Measurements from ENCODE around the gene LMOD1.

The LMOD1 gene

GRCh38 chr1:201894343-201895119 lies 51.8 kb downstream of the LMOD1 start:
- DNase-seq (ENCODE audit: low read depth): no peak
- H3K4me3 ChIP-seq (ENCODE audit: low read depth, low read length): no peak overlapping the region
- TF ChIP-seq, protein P1, sequence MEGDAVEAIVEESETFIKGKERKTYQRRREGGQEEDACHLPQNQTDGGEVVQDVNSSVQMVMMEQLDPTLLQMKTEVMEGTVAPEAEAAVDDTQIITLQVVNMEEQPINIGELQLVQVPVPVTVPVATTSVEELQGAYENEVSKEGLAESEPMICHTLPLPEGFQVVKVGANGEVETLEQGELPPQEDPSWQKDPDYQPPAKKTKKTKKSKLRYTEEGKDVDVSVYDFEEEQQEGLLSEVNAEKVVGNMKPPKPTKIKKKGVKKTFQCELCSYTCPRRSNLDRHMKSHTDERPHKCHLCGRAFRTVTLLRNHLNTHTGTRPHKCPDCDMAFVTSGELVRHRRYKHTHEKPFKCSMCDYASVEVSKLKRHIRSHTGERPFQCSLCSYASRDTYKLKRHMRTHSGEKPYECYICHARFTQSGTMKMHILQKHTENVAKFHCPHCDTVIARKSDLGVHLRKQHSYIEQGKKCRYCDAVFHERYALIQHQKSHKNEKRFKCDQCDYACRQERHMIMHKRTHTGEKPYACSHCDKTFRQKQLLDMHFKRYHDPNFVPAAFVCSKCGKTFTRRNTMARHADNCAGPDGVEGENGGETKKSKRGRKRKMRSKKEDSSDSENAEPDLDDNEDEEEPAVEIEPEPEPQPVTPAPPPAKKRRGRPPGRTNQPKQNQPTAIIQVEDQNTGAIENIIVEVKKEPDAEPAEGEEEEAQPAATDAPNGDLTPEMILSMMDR (IDR thresholded peaks at IDR 0.05; ENCODE audit: low read depth, low read length, missing control alignments): no peak

- DNase-seq (ENCODE audit: low read depth): no peak
- no peak overlapping the region for H3K4me3 ChIP-seq (ENCODE audit: low read depth, low read length)
- TF ChIP-seq, protein P1 (IDR thresholded peaks at IDR 0.05; ENCODE audit: low read depth, low read length, missing control alignments): no peak
Measured at GRCh38 chr1:201893431-201893830, 52.9 kb downstream of the LMOD1 start.

DNA sequence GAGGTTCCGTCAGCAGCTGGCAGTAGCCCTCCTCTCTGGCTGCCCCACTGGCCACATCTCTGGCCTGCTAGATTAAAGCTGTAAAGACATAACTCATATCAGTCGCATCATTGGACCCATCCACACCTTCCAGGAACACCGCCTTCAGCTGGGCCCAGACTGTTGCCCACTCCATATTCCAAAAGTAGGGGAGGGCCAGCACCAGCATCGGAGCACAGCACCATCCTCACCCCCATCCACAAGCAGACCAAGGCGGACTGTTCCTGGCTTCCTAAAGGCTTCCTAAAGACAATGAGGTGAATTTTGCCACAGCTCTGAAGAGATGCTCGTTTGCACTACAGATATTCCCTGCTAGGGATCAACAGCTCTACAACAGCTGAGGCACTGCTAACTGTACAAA lies 54.1 kb downstream of the LMOD1 start:
- no peak for DNase-seq (ENCODE audit: low read depth)
- TF ChIP-seq, protein P1 (IDR thresholded peaks at IDR 0.05; ENCODE audit: low read depth, low read length, missing control alignments): no peak
- no peak overlapping the region for H3K4me3 ChIP-seq (ENCODE audit: low read depth, low read length)

DNA sequence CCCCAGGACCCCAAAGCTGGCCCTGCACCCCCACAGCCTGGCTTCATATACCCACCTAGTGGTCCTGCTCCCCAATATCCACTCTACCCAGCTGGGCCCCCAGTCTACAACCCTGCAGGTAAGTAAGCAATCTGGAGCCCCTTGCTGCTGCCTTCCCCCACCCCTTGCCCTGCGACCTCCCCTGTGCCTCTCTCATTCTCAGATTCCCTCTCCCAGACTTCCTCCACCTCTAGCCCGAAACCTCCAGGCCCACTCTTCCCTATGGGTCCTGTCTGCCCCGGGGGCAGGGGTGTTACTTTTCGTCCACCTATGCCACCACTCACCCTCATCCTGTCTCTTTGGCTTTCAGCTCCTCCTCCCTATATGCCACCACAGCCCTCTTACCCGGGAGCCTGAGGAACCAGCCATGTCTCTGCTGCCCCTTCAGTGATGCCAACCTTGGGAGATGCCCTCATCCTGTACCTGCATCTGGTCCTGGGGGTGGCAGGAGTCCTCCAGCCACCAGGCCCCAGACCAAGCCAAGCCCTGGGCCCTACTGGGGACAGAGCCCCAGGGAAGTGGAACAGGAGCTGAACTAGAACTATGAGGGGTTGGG lies 54.8 kb downstream of the LMOD1 start:
- TF ChIP-seq, protein P1 (IDR thresholded peaks at IDR 0.05; ENCODE audit: low read depth, low read length, missing control alignments): no peak
- no peak overlapping the region for H3K4me3 ChIP-seq (ENCODE audit: low read depth, low read length)
- DNase-seq (ENCODE audit: low read depth): no peak

GRCh38 chr1:201890806-201891450 lies 55.4 kb downstream of the LMOD1 start:
- TF ChIP-seq, protein P1 (IDR thresholded peaks at IDR 0.05; ENCODE audit: low read depth, low read length, missing control alignments): no peak
- no peak for DNase-seq (ENCODE audit: low read depth)
- no peak overlapping the region for H3K4me3 ChIP-seq (ENCODE audit: low read depth, low read length)

- H3K4me3 ChIP-seq (ENCODE audit: low read depth, low read length): no peak overlapping the region
- DNase-seq (ENCODE audit: low read depth): no peak
- TF ChIP-seq, protein P1 (IDR thresholded peaks at IDR 0.05; ENCODE audit: low read depth, low read length, missing control alignments): no peak
Measured at GRCh38 chr1:201890223-201890622, 56.1 kb downstream of the LMOD1 start.
